ENCODE data around the gene C19orf44. TPM values are rescaled to one million over a fixed set of nuclear protein-coding genes. Genes with fewer than 3 reads are reported as not detected.
"Not testable (repeated sequence)": the region's sequence is repeated elsewhere in the genome, so short reads cannot be mapped to it uniquely, and the experiment has no call there.

The C19orf44 gene
- total and polyA plus RNA-seq, 4 donors = 3.7 to 15.6 (median 10.6) TPM

DNA sequence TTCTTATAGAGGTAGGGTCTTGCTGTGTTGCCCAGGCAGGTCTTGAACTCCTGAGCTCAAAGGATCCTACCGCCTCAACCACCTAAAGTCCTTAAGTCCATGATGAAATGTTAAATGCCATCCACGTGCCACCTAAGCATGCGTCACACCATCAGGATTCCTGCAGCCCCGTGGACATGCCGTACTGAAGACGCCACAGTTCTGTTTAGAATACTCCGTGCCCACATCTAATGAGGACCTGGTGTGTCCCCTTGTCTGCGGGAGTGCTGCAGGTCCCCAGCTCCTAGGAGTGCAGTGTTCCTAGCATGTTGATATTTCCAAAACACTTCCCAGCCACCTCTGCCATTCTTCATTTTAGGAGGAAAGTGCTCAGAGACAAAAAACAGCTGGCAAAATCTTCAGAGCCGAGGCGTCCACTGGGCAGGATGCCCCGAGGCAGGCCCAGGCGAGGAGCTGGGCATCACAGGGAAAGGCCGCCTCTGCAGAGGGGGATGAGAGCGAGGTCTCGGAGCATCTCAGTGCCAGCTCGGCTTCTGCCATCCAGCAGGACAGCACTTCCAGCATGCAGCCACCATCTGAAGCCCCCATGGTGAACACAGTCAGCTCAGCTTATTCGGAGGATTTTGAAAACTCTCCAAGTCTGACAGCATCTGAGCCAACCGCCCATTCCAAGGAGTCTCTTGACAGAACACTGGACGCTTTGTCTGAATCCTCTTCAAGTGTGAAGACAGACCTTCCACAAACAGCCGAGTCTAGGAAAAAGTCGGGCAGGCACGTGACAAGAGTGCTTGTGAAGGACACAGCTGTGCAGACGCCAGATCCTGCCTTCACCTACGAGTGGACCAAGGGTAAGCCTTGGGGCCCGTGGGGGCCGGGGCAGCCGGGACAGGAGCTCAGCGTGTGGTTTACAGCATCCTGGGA, 13.2 kb downstream of the C19orf44 start:
- peak; percentile 70 to 96 (median 82) for DNase-seq (ENCODE audit: low read depth in 4 of 6, low spot score in 6 of 6)
- Histone ChIP-seq H3K27me3 (ENCODE audit: control insufficient read depth, insufficient read depth, low read length) (no peaks in the 10 kb centered on the region), H3K4me3 (ENCODE audit: low read depth, low read length) (no peak overlapping the region), H3K27ac (ENCODE audit: low read depth, low read length) (peak overlapping the region; percentile 84), H3K9me3 (ENCODE audit: control insufficient read depth, insufficient read depth, low read length) (no peaks in the 10 kb centered on the region), H3K36me3 (ENCODE audit: control insufficient read depth, insufficient read depth, low read length) (peaks cover 65% of the 10 kb centered on the region), H3K4me1 (ENCODE audit: control insufficient read depth, insufficient read depth, low read length) (peaks cover 20% of the 10 kb centered on the region)
- 56% methylated on average over 26 of the region's 28 CpGs for WGBS (ENCODE audit: insufficient coverage)

DNA sequence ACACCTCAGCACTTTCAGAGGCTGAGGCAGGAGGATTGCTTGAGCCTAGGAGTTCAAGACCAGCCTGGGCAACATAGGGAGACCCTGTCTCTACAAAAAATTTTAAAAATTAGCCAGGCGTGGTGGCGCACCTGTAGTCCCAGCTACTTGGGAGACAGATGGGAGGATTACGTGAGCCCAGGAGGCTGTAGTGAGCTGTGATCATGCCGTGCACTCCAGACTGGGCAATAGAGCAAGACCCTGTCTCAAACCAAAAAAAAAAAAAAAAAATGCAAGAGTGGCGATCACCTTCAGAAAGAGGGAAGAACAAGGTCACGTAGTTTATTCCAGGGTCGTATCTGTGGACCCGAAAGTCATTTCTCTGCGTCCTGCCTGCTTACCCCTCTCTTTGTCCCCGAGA, 16.4 kb downstream of the C19orf44 start:
- H3K9me3 ChIP-seq (ENCODE audit: control insufficient read depth, insufficient read depth, low read length); DNase-seq (ENCODE audit: low read depth in 4 of 6, low spot score in 6 of 6); H3K27ac ChIP-seq (ENCODE audit: low read depth, low read length); H3K27me3 ChIP-seq (ENCODE audit: control insufficient read depth, insufficient read depth, low read length); H3K4me3 ChIP-seq (ENCODE audit: low read depth, low read length): not testable (repeated sequence)
- WGBS (ENCODE audit: insufficient coverage) = 95% methylated on average over 8 of the region's 10 CpGs
- Histone ChIP-seq H3K4me1 (ENCODE audit: control insufficient read depth, insufficient read depth, low read length) (peaks cover 20% of the 10 kb centered on the region), H3K36me3 (ENCODE audit: control insufficient read depth, insufficient read depth, low read length) (peaks cover 88% of the 10 kb centered on the region)

DNA sequence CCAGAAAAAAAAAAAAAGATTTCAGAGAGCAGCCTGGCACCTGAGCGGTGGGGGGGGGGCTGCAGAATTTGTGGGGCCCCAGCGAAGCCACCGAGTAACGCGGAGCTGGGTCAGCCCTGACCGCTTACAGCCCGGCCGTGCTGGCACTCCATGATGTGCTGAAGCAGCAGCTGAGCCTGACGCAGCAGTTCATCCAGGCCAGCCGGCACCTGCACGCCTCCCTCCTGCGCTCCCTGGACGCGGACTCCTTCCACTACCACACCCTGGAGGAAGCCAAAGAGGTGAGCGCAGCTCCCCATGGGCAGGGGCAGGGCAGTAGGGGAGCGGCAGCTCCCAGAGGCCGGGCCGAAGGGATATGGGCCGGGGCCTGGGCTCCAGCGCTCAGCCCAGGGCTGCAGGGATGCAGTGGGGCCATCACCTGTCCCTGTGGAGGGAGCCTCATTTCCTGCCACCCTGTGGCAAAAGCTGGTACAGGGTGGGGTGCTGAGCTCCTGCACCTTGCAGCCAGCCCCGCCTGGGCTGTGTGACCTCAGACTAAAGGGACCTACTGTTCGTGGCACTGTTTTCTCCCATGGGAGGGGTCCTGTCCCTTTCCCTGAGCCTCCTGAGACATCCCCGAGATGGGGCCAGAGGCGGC, 18.3 kb downstream of the C19orf44 start:
- Histone ChIP-seq H3K9me3 (ENCODE audit: control insufficient read depth, insufficient read depth, low read length) (no peaks in the 10 kb centered on the region), H3K27ac (ENCODE audit: low read depth, low read length) (no peak overlapping the region), H3K27me3 (ENCODE audit: control insufficient read depth, insufficient read depth, low read length) (no peaks in the 10 kb centered on the region), H3K4me3 (ENCODE audit: low read depth, low read length) (no peak overlapping the region), H3K36me3 (ENCODE audit: control insufficient read depth, insufficient read depth, low read length) (peaks cover 96% of the 10 kb centered on the region), H3K4me1 (ENCODE audit: control insufficient read depth, insufficient read depth, low read length) (peaks cover 11% of the 10 kb centered on the region)
- WGBS (ENCODE audit: insufficient coverage) = 91% methylated on average over 20 of the region's 24 CpGs
- no peak for DNase-seq (ENCODE audit: low read depth in 4 of 6, low spot score in 6 of 6)

DNA sequence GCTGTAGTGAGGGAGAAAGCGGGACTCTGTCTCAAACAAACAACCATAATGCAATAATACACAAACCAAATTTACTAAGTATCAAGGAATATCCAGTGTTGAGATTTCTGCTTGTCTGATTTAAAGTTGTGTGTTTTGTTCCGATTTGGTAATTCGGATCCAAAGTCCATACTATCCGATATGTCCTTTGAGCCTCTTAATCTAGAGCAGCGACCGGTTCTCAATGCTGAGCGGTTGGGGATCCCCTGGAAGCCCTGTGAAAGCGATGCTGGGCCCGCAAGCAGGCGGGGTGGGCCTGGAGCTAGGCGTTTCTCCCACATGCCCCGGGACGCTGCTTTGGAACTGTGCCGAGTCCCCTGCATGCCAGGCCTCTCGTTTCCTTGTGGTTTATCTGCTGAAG, 20.2 kb downstream of the C19orf44 start:
- H3K36me3 ChIP-seq (ENCODE audit: control insufficient read depth, insufficient read depth, low read length) = peaks cover 99% of the 10 kb centered on the region
- H3K4me3 ChIP-seq (ENCODE audit: low read depth, low read length) = no peak overlapping the region
- no peaks in the 10 kb centered on the region for H3K4me1 ChIP-seq (ENCODE audit: control insufficient read depth, insufficient read depth, low read length)
- no peak overlapping the region for H3K27ac ChIP-seq (ENCODE audit: low read depth, low read length)
- WGBS (ENCODE audit: insufficient coverage) = 89% methylated on average over 14 of the region's 15 CpGs
- no peak for DNase-seq (ENCODE audit: low read depth in 4 of 6, low spot score in 6 of 6)
- H3K27me3 ChIP-seq (ENCODE audit: control insufficient read depth, insufficient read depth, low read length) = no peaks in the 10 kb centered on the region
- no peaks in the 10 kb centered on the region for H3K9me3 ChIP-seq (ENCODE audit: control insufficient read depth, insufficient read depth, low read length)

DNA sequence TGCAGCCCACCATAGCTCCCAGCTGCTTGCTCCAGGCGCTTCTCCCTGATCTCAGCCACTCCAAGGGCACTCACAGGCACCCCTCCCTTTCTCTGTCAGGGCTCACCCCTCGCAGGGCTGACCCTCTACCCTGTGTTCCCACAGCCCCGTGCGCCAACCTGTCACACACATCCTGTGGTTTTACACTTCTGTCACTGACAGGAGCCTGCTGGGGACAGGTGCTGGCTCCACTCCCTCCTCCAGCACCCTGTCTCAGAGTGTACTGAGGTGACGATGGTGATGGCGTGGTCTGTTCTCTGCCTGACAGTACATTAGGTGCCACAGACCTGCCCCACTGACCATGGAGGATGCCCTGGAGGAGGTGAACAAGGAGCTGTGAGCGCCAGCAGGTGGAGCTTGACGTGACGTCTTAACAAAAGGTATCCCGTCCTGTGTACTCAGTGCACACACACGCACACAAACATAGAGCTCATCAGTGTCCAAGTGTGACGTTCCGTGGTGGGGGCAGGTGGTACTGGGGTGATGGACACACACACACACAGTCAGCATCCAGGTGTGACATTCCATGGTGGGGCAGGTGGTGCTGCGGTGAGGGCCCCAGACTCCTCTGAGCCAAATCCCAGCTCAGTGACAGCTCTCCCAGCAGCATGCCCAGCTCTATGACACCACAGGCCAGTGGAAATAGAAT, 20.9 kb downstream of the C19orf44 start:
- Histone ChIP-seq H3K27ac (ENCODE audit: low read depth, low read length) (no peak overlapping the region), H3K36me3 (ENCODE audit: control insufficient read depth, insufficient read depth, low read length) (peaks cover 99% of the 10 kb centered on the region), H3K4me3 (ENCODE audit: low read depth, low read length) (no peak overlapping the region), H3K27me3 (ENCODE audit: control insufficient read depth, insufficient read depth, low read length) (no peaks in the 10 kb centered on the region), H3K9me3 (ENCODE audit: control insufficient read depth, insufficient read depth, low read length) (no peaks in the 10 kb centered on the region), H3K4me1 (ENCODE audit: control insufficient read depth, insufficient read depth, low read length) (no peaks in the 10 kb centered on the region)
- no peak for DNase-seq (ENCODE audit: low read depth in 4 of 6, low spot score in 6 of 6)
- 93% methylated on average over 10 of the region's 14 CpGs for WGBS (ENCODE audit: insufficient coverage)

DNA sequence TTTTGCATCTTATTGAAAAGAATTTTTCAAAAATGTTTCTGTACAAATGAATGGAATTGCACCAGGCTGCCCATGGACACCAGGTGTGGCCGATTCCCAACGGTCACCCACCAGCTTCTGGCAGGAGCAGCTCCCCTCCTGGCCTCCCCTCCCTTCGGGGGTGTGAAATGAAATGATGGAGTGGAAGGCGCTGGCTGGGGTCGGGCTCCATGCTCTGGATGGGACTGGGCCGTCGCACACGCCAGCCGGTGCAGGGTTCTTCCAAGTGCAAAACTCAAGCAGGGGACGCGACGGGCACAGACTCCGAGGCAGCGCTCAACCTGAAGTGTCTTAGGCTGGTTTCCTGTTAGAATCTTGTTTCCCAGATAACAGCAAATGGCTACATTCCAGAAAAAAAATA, 21.9 kb downstream of the C19orf44 start:
- H3K36me3 ChIP-seq (ENCODE audit: control insufficient read depth, insufficient read depth, low read length) = peaks cover 98% of the 10 kb centered on the region
- WGBS (ENCODE audit: insufficient coverage) = 89% methylated on average over 10 of the region's 14 CpGs
- H3K9me3 ChIP-seq (ENCODE audit: control insufficient read depth, insufficient read depth, low read length) = no peaks in the 10 kb centered on the region
- DNase-seq (ENCODE audit: low read depth in 4 of 6, low spot score in 6 of 6) = no peak
- H3K4me3 ChIP-seq (ENCODE audit: low read depth, low read length) = no peak overlapping the region
- no peaks in the 10 kb centered on the region for H3K27me3 ChIP-seq (ENCODE audit: control insufficient read depth, insufficient read depth, low read length)
- no peaks in the 10 kb centered on the region for H3K4me1 ChIP-seq (ENCODE audit: control insufficient read depth, insufficient read depth, low read length)
- no peak overlapping the region for H3K27ac ChIP-seq (ENCODE audit: low read depth, low read length)

DNA sequence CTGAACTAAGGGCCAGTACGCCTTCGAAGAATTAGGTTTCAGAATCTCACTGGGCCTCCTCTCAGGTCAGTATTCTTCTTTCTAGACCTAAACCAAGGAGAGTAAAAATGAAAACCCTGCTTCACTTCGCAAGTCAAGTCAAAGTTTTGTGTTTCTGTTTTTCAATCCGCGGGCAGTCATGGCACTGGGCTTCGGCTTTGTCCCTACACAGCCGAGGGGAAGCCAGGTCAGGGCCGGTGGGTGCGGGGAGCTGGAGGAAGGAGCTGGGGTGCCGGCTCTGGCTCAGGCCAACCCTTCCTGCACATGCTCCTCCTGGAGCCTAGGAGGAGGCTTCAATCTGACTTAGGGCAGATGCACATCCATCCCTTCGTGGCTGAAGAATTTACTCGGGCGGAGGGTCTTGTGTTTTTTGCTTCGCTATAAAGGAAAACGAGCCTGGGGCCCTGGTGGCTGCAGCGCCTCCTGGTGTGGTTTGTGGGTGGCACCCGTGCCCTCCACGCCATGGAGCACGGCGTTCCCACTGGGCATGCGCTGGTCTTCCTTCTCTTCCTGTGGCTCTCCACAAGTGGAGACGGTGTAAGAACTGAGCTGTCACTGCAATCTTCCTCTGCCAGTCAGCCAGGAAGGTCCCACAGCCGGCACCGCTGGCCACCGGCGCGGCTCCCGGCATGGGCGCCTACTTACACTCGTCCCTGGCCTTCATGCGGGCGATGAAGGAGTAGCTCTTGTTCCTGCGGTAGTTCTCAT, 22.5 kb downstream of the C19orf44 start:
- H3K27ac ChIP-seq (ENCODE audit: low read depth, low read length) = no peak overlapping the region

DNA sequence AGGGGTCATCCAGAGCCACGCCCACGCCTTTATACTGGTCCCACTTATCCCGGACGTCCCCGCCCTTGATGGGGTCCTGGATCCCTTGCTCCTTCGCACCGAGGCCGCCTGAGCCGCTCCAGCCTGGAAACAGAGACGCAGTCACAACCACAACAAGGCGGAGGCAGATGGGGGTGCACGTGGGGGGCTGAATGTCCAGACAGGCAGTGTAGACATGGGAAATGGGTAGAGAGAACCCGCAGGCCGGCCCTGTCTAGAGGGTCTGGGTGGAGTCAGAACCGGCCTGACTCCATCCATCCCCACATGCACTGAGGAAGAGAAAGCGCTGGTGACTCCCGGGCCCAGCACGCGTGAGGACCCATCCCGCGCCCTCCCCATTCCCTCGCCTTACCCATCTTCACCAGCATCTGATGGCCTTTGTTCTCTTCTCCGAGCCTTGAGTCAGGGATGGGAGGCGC, 23.1 kb downstream of the C19orf44 start:
- Histone ChIP-seq H3K27me3 (ENCODE audit: control insufficient read depth, insufficient read depth, low read length) (no peaks in the 10 kb centered on the region), H3K9me3 (ENCODE audit: control insufficient read depth, insufficient read depth, low read length) (no peaks in the 10 kb centered on the region), H3K4me3 (ENCODE audit: low read depth, low read length) (no peak overlapping the region), H3K36me3 (ENCODE audit: control insufficient read depth, insufficient read depth, low read length) (peaks cover 98% of the 10 kb centered on the region), H3K4me1 (ENCODE audit: control insufficient read depth, insufficient read depth, low read length) (no peaks in the 10 kb centered on the region), H3K27ac (ENCODE audit: low read depth, low read length) (no peak overlapping the region)
- WGBS (ENCODE audit: insufficient coverage) = 89% methylated on average over 13 of the region's 24 CpGs
- no peak for DNase-seq (ENCODE audit: low read depth in 4 of 6, low spot score in 6 of 6)

More for the DNA sequence above, 22.5 kb downstream of the C19orf44 start:
- no peaks in the 10 kb centered on the region for H3K9me3 ChIP-seq (ENCODE audit: control insufficient read depth, insufficient read depth, low read length)
- 89% methylated on average over 33 of the region's 33 CpGs for WGBS (ENCODE audit: insufficient coverage)
- H3K4me3 ChIP-seq (ENCODE audit: low read depth, low read length) = no peak overlapping the region
- H3K4me1 ChIP-seq (ENCODE audit: control insufficient read depth, insufficient read depth, low read length) = no peaks in the 10 kb centered on the region
- no peak for DNase-seq (ENCODE audit: low read depth in 4 of 6, low spot score in 6 of 6)
- no peaks in the 10 kb centered on the region for H3K27me3 ChIP-seq (ENCODE audit: control insufficient read depth, insufficient read depth, low read length)
- H3K36me3 ChIP-seq (ENCODE audit: control insufficient read depth, insufficient read depth, low read length) = peaks cover 98% of the 10 kb centered on the region
